Neuronal stem cell (in vitro differentiated cells): ENCODE measurements around the gene NPEPPS.
"Not testable (repeated sequence)": the region's sequence is repeated elsewhere in the genome, so short reads cannot be mapped to it uniquely, and the experiment has no call there.

ENCODE experiments used
- DNase-seq: peaks from one replicate; pipeline ENCODE4 v3.0.0-alpha.2; 2013; ENCODE audit warnings: low spot score
- H2AFZ ChIP-seq: one replicate; pipeline ENCODE4 v1.6.1; 2013; ENCODE audit warnings: mild to moderate bottlenecking, low read length, inconsistent platforms
- H2AK5ac ChIP-seq: 2 replicates; pipeline ENCODE4 v1.6.1; 2013; ENCODE audit warnings: low read depth, mild to moderate bottlenecking, inconsistent platforms, low read length, moderate library complexity, mixed read lengths
- H2BK120ac ChIP-seq: 2 replicates; pipeline ENCODE4 v1.6.1; 2013; ENCODE audit warnings: low read depth, mild to moderate bottlenecking, inconsistent platforms, low read length, moderate library complexity, mixed read lengths
- H2BK12ac ChIP-seq: one replicate; pipeline ENCODE4 v1.6.1; 2013; ENCODE audit warnings: low read length, inconsistent platforms
- H2BK15ac ChIP-seq: 2 replicates; pipeline ENCODE4 v1.6.1; 2013; ENCODE audit warnings: mild to moderate bottlenecking, low read length, inconsistent platforms, mixed read lengths
- H2BK5ac ChIP-seq: one replicate; pipeline ENCODE4 v1.6.1; 2013; ENCODE audit warnings: inconsistent platforms, mild to moderate bottlenecking, low read length, moderate library complexity
- H3K14ac ChIP-seq: one replicate; pipeline ENCODE4 v1.6.1; 2013; ENCODE audit warnings: low read length, inconsistent platforms
- H3K18ac ChIP-seq: 2 replicates; pipeline ENCODE4 v1.6.1; 2013; ENCODE audit warnings: low read length, inconsistent platforms
- H3K23ac ChIP-seq: 2 replicates; pipeline ENCODE4 v1.6.1; 2013; ENCODE audit warnings: low read depth, mild to moderate bottlenecking, mixed read lengths, low read length, inconsistent platforms; ENCODE audit not compliant: poor library complexity
- H3K27ac ChIP-seq: replicated peaks from 3 replicates; pipeline ENCODE4 v1.5.1; 2013; ENCODE audit warnings: low read length, inconsistent platforms
- H3K27me3 ChIP-seq, 3 experiments: 2 replicates each; pipeline ENCODE4 v1.6.1; 2013; ENCODE audit warnings: low read length in 3 of 3, mild to moderate bottlenecking in 2 of 3, inconsistent platforms in 1 of 3, low read depth in 1 of 3, mixed read lengths in 1 of 3, moderate library complexity in 1 of 3; ENCODE audit not compliant: control insufficient read depth in 3 of 3, insufficient read depth in 3 of 3
- H3K36me3 ChIP-seq, 2 donors: replicated peaks in 1 of 2; 2 replicates each; pipeline ENCODE4 v1.6.1; 2013; ENCODE audit warnings: low read length in 2 of 2; ENCODE audit not compliant: control insufficient read depth in 2 of 2, insufficient read depth in 2 of 2
- H3K4ac ChIP-seq: 2 replicates; pipeline ENCODE4 v1.6.1; 2013; ENCODE audit warnings: inconsistent platforms, mild to moderate bottlenecking, low read length, moderate library complexity
- H3K4me1 ChIP-seq, 2 donors: 1 replicate in 1 of 2; 2 replicates in 1 of 2; pipeline ENCODE4 v1.6.1; 2013; ENCODE audit warnings: low read length in 2 of 2, low read depth in 1 of 2; ENCODE audit not compliant: control insufficient read depth in 2 of 2, insufficient read depth in 1 of 2
- H3K4me2 ChIP-seq: one replicate; pipeline ENCODE4 v1.6.1; 2013; ENCODE audit warnings: mild to moderate bottlenecking, low read length, inconsistent platforms; ENCODE audit not compliant: insufficient read depth, poor library complexity, severe bottlenecking
- H3K4me3 ChIP-seq, 2 donors: 2 replicates each; pipeline ENCODE4 v1.5.1; 2013; ENCODE audit warnings: low read length in 2 of 2, mild to moderate bottlenecking in 2 of 2, inconsistent platforms in 1 of 2, moderate library complexity in 1 of 2
- H3K79me1 ChIP-seq: one replicate; pipeline ENCODE4 v1.6.1; 2013; ENCODE audit warnings: low read depth, mild to moderate bottlenecking, inconsistent platforms, low read length, moderate library complexity
- H3K9ac ChIP-seq: one replicate; pipeline ENCODE4 v1.6.1; 2013; ENCODE audit warnings: mild to moderate bottlenecking, low read depth, low read length, inconsistent platforms; ENCODE audit not compliant: poor library complexity
- H3K9me3 ChIP-seq, 2 donors: replicated peaks in 1 of 2; 2 replicates each; pipeline versions ENCODE3 to v1.6.1; 2013; ENCODE audit warnings: low read length in 2 of 2, mild to moderate bottlenecking in 2 of 2, inconsistent platforms in 1 of 2, low read depth in 1 of 2, mixed read lengths in 1 of 2, moderate library complexity in 1 of 2; ENCODE audit not compliant: control insufficient read depth in 2 of 2, insufficient read depth in 1 of 2
- H4K8ac ChIP-seq: one replicate; pipeline ENCODE4 v1.6.1; 2013; ENCODE audit warnings: low read depth, mild to moderate bottlenecking, inconsistent platforms, low read length, moderate library complexity
- H4K91ac ChIP-seq: one replicate; pipeline ENCODE4 v1.6.1; 2013; ENCODE audit warnings: low read length, low read depth, mild to moderate bottlenecking, inconsistent platforms; ENCODE audit not compliant: poor library complexity
- WGBS, 2 donors: extraction: QIAGEN DNeasy Blood & Tissue Kit; methylation state at CpG; one replicate each; pipeline ENCODE4 v1.1.7; 2013; ENCODE audit warnings: missing lambda C conversion rate in 2 of 2, mixed read lengths in 1 of 2; ENCODE audit not compliant: insufficient read length in 2 of 2, insufficient replicate concordance in 1 of 2; ENCODE audit errors: extremely low coverage in 2 of 2; 5-methylcytosine and 5-hydroxymethylcytosine counted together

Gene NPEPPS

GRCh38 chr17:47541676-47542075, 10.8 kb downstream of the NPEPPS start:
- H3K4ac ChIP-seq, H2BK120ac ChIP-seq, H2AK5ac ChIP-seq, H4K91ac ChIP-seq, H2BK15ac ChIP-seq, H3K14ac ChIP-seq, H3K27ac ChIP-seq, H3K4me2 ChIP-seq, H3K9me3 ChIP-seq, H3K4me3 ChIP-seq, DNase-seq, H3K23ac ChIP-seq, H3K79me1 ChIP-seq, H3K27me3 ChIP-seq, H4K8ac ChIP-seq, H3K9ac ChIP-seq, H2BK12ac ChIP-seq, H3K18ac ChIP-seq, H2AFZ ChIP-seq, H2BK5ac ChIP-seq, H3K4me1 ChIP-seq: not testable (repeated sequence)
- peaks cover 0 to 14% of the 10 kb centered on the region in 2 donors for H3K36me3 ChIP-seq
- no CpG with 5 or more reads among the region's 2 CpGs for WGBS, 2 donors

GRCh38 chr17:47544327-47544726, 13.4 kb downstream of the NPEPPS start:
- H3K36me3 ChIP-seq, result peaks cover 0 to 22% of the 10 kb centered on the region in 2 donors
- H3K23ac ChIP-seq, H4K91ac ChIP-seq, H2AFZ ChIP-seq, H2BK15ac ChIP-seq, H3K18ac ChIP-seq, H2AK5ac ChIP-seq, H3K79me1 ChIP-seq, H2BK5ac ChIP-seq, H3K4ac ChIP-seq, H3K14ac ChIP-seq, H2BK120ac ChIP-seq, H4K8ac ChIP-seq, H3K27ac ChIP-seq, H3K4me1 ChIP-seq, H3K9ac ChIP-seq, H3K4me2 ChIP-seq, H3K27me3 ChIP-seq, DNase-seq, H3K4me3 ChIP-seq, H3K9me3 ChIP-seq, H2BK12ac ChIP-seq: not testable (repeated sequence)
- WGBS, 2 donors, result no CpG with 5 or more reads among the region's 6 CpGs

GRCh38 chr17:47554733-47555132, 23.8 kb downstream of the NPEPPS start:
- H2AFZ ChIP-seq, H3K9ac ChIP-seq, H2BK12ac ChIP-seq, H2BK5ac ChIP-seq, H3K9me3 ChIP-seq, H2BK15ac ChIP-seq, H3K18ac ChIP-seq, H2BK120ac ChIP-seq, H4K91ac ChIP-seq, H3K23ac ChIP-seq, H3K4me1 ChIP-seq, H3K79me1 ChIP-seq, H3K4me2 ChIP-seq, H4K8ac ChIP-seq, H2AK5ac ChIP-seq, H3K27ac ChIP-seq, H3K14ac ChIP-seq, DNase-seq, H3K36me3 ChIP-seq, H3K27me3 ChIP-seq, H3K4me3 ChIP-seq, H3K4ac ChIP-seq: not testable (repeated sequence)
- WGBS, 2 donors, result no CpG with 5 or more reads among the region's 4 CpGs

GRCh38 chr17:47556108-47556507, 25.2 kb downstream of the NPEPPS start:
- not testable (repeated sequence) for H3K36me3 ChIP-seq, H2AFZ ChIP-seq, DNase-seq, H2BK12ac ChIP-seq, H3K4me1 ChIP-seq, H2BK15ac ChIP-seq, H3K18ac ChIP-seq, H3K4ac ChIP-seq, H3K79me1 ChIP-seq, H3K27ac ChIP-seq, H3K9me3 ChIP-seq, H3K4me2 ChIP-seq, H4K8ac ChIP-seq, H2BK5ac ChIP-seq, H3K9ac ChIP-seq, H2BK120ac ChIP-seq, H3K14ac ChIP-seq, H3K27me3 ChIP-seq, H3K23ac ChIP-seq, H3K4me3 ChIP-seq, H4K91ac ChIP-seq, H2AK5ac ChIP-seq
- no CpG with 5 or more reads among the region's 3 CpGs for WGBS, 2 donors
